ENCODE measurements around the gene PDE4D.

DNA sequence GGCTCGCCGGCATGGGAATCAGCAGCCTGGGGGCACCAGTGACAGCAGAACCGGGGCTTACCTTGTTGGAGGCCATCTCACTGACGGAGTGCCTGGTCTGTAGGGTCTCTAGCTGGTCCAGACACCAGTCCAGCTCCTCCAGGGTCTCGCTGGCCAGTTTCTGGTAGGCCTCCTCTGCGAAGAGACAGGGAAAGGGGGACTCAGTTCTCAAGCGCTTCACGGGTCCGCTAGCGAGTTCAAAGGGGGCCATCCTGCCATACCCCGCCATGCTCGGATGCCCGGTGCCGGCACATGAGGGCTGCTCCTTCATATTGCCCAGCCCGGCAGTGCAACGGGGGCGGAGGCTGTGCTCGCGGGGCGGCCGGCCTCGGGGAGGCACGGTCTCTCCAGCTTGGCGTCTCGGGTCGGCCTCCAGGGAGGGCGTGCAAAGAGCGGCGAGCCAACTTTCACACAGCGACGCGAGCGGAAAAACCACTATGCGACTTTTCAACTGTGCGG, 854.7 kb downstream of the PDE4D start:
- TF ChIP-seq TAF1 (IDR thresholded peaks at IDR 0.05; ENCODE audit: borderline replicate concordance, insufficient read depth, low read length), result no peak
- no peak for TF ChIP-seq POLR2AphosphoS5 (IDR thresholded peaks at IDR 0.05; ENCODE audit: low read depth, low read length)
- TF ChIP-seq REST (IDR thresholded peaks at IDR 0.05; ENCODE audit: insufficient read depth in 1 of 2, low read depth in 2 of 2, low read length in 2 of 2), result no peak
